ENCODE data around the gene CFAP69. TPM values are rescaled to one million over a fixed set of nuclear protein-coding genes. Genes with fewer than 3 reads are reported as not detected.

CFAP69 gene
- total and polyA plus RNA-seq, 2 of the 8 experiments (the other 6 are each of a cell fraction or from before 2014, with no cell fraction given) = 1.00 to 3.8 TPM

- 0 out of 4 replicates have a peak, but pooled peaks cover 0 to 3% of the 10 kb centered on the region in 2 experiments for H3K9me3 ChIP-seq (ENCODE audit: insufficient read depth in 2 of 2, low read depth in 1 of 2, low read length in 1 of 2)
- CTCF ChIA-PET (ENCODE audit: partially characterized antibody) = interaction anchor here (0.7 kb wide), 1 partner anchor 998 kb away, joined by 3 read pairs; no protein-coding TSS in a partner anchor
- H3K9ac ChIP-seq (replicated peaks in 1 of 4; ENCODE audit: extremely low read depth in 1 of 4, low read depth in 3 of 4, low read length in 3 of 4) = no peak overlapping the region
- H3K14ac ChIP-seq (ENCODE audit: insufficient read length) = no peak overlapping the region
- no peak overlapping the region for H2AFZ ChIP-seq (ENCODE audit: low read length)
- no peak overlapping the region for H2BK120ac ChIP-seq (replicated peaks; ENCODE audit: low read depth, low read length)
- H3K27ac ChIP-seq (ENCODE audit: low read depth, low read length) = no peak overlapping the region
- H2AK5ac ChIP-seq (ENCODE audit: low read depth, low read length) = no peak overlapping the region
- no peak overlapping the region for H4K8ac ChIP-seq (ENCODE audit: extremely low read depth, insufficient read depth, low read length)
- no peaks in the 10 kb centered on the region for H3K79me1 ChIP-seq (ENCODE audit: low read depth, low read length)
- H2BK15ac ChIP-seq (ENCODE audit: low read length) = no peak overlapping the region
- H4K5ac ChIP-seq (ENCODE audit: insufficient read length, low read depth, low read length) = no peak overlapping the region
- H2BK20ac ChIP-seq (ENCODE audit: low read length) = no peak overlapping the region
- H3K4me1 ChIP-seq (replicated peaks in 1 of 4; ENCODE audit: control insufficient read depth in 3 of 4, insufficient read depth in 4 of 4, low read length in 3 of 4) = no peaks in the 10 kb centered on the region
- no peak overlapping the region for H2BK5ac ChIP-seq (ENCODE audit: low read depth, low read length)
- POLR2A ChIA-PET (ENCODE audit: partially characterized antibody) = interaction anchor here (1.4 kb wide), 1 partner anchor 45 kb away, joined by 3 read pairs; the partner anchor contains the start of gene STEAP2
- DNase-seq (ENCODE audit: low read depth in 1 of 2, low spot score in 2 of 2) = no peak
- H3K18ac ChIP-seq (ENCODE audit: extremely low read depth, low read length) = no peak overlapping the region
- FAIRE-seq = no peak
- H4K20me1 ChIP-seq (replicated peaks in 1 of 2; ENCODE audit: control insufficient read depth in 1 of 2, insufficient read depth in 2 of 2, low read length in 2 of 2) = no peaks in the 10 kb centered on the region
- no peak overlapping the region for H3K23ac ChIP-seq (ENCODE audit: insufficient read length)
- no peaks in the 10 kb centered on the region for H3K79me2 ChIP-seq (ENCODE audit: control insufficient read depth in 1 of 2, insufficient read depth in 2 of 2, low read length in 2 of 2)
- no peak overlapping the region for H3K4me2 ChIP-seq (ENCODE audit: insufficient read depth in 1 of 2, low read depth in 2 of 2, low read length in 2 of 2)
- no peak overlapping the region for H2BK12ac ChIP-seq (ENCODE audit: low read depth, low read length)
- H3K4ac ChIP-seq (replicated peaks; ENCODE audit: insufficient read length, low read depth, low read length) = no peak overlapping the region
- no peaks in the 10 kb centered on the region for H3K23me2 ChIP-seq (ENCODE audit: low read depth, low read length)
- no peaks in the 10 kb centered on the region for H3K36me3 ChIP-seq (ENCODE audit: control insufficient read depth in 2 of 4, insufficient read depth in 4 of 4, low read length in 3 of 4)
- WGBS, 2 experiments (ENCODE audit: extremely low coverage in 1 of 2, insufficient coverage in 1 of 2, insufficient read length in 1 of 2, insufficient replicate concordance in 2 of 2, low coverage in 1 of 2, low lambda C conversion rate in 2 of 2, missing lambda C conversion rate in 1 of 2) = 86% methylated on average over 1 of the region's 1 CpG; no CpG with 5 or more reads in 1 of the 2 experiments
- H3K4me3 ChIP-seq (ENCODE audit: extremely low read depth in 1 of 4, insufficient read depth in 2 of 4, low read depth in 3 of 4, low read length in 4 of 4) = no peak overlapping the region
- no peak overlapping the region for H4K91ac ChIP-seq (replicated peaks; ENCODE audit: insufficient read length, low read length)
- H3K56ac ChIP-seq (replicated peaks; ENCODE audit: insufficient read length, low read depth, low read length) = no peak overlapping the region
- TF ChIP-seq HDAC2 (IDR thresholded peaks at IDR 0.05; ENCODE audit: borderline replicate concordance in 1 of 2, low read depth in 2 of 2, low read length in 2 of 2) (no peak), POU5F1 (IDR thresholded peaks at IDR 0.05; ENCODE audit: low read depth, low read length) (no peak), MAX (IDR thresholded peaks at IDR 0.05) (no peak), ASH2L (IDR thresholded peaks at IDR 0.05; ENCODE audit: low read length) (no peak), KDM4A (IDR thresholded peaks at IDR 0.05; ENCODE audit: low read depth, low read length, severe bottlenecking) (no peak), NRF1 (IDR thresholded peaks at IDR 0.05; ENCODE audit: low read depth, low read length) (no peak), SP2 (IDR thresholded peaks at IDR 0.05; ENCODE audit: low read length) (no peak), TBP (IDR thresholded peaks at IDR 0.05; ENCODE audit: low read depth, low read length) (no peak), PHF8 (conservative IDR thresholded peaks at IDR 0.05; ENCODE audit: low read depth, low read length) (no peak), TCF12 (IDR thresholded peaks at IDR 0.05; ENCODE audit: low read depth, low read length) (no peak), KDM5A (IDR thresholded peaks at IDR 0.05; ENCODE audit: low read length) (no peak)
- H3K27me3 ChIP-seq (replicated peaks in 1 of 4; ENCODE audit: control insufficient read depth in 3 of 4, extremely low read depth in 1 of 4, insufficient read depth in 3 of 4, low read length in 3 of 4) = no peaks in the 10 kb centered on the region
Observed at GRCh38 chr7:90256778-90257177, 11.8 kb downstream of the CFAP69 start.
